OCI-LY3 (cell line): Measurements from ENCODE around the gene HCAR3.
A peak's percentile ranks its signal among the peaks of the same experiment; 100 is the strongest.

Experiments used
- H2AFZ ChIP-seq: fragments of 200-600, 300-600 bp; shearing (Covaris generic); 2 replicates; pipeline ENCODE4 v1.6.0; 2014; ENCODE audit warnings: antibody characterized with exemption, low read depth, low read length
- H3K27ac ChIP-seq: fragments of 200-600, 300-600 bp; sonication (generic); 2 replicates; pipeline ENCODE4 v1.5.1; 2014; ENCODE audit warnings: mild to moderate bottlenecking, low read length, moderate library complexity, mixed read lengths
- H3K27me3 ChIP-seq: fragments of 200-600, 300-600 bp; sonication (generic); 2 replicates; pipeline ENCODE4 v1.6.1; 2014; ENCODE audit warnings: low read depth, low read length, mixed read lengths
- H3K36me3 ChIP-seq: fragments of 200-600, 300-600 bp; sonication (generic); replicated peaks from 2 replicates; pipeline ENCODE3; 2014; ENCODE audit warnings: low read depth, low read length, mixed read lengths
- H3K4me1 ChIP-seq: fragments of 300-600, 200-600 bp; sonication (generic); 2 replicates; pipeline ENCODE4 v1.6.1; 2014; ENCODE audit warnings: low read length, mixed read lengths
- H3K4me2 ChIP-seq: fragments of 200-600, 300-600 bp; sonication (generic); 2 replicates; pipeline ENCODE4 v1.6.1; 2014; ENCODE audit warnings: low read length, mixed read lengths
- H3K4me3 ChIP-seq: fragments of 300-600, 200-600 bp; sonication (generic); 2 replicates; pipeline ENCODE4 v1.5.1; 2014; ENCODE audit warnings: antibody characterized with exemption, mild to moderate bottlenecking, low read length, moderate library complexity
- H3K79me2 ChIP-seq: fragments of 300-600, 200-600 bp; shearing (Covaris generic); 2 replicates; pipeline ENCODE4 v1.6.1; 2014; ENCODE audit warnings: mild to moderate bottlenecking, low read length, mixed read lengths
- H3K9ac ChIP-seq: fragments of 300-600, 200-600 bp; shearing (Covaris generic); 2 replicates; pipeline ENCODE4 v1.6.0; 2014; ENCODE audit warnings: mild to moderate bottlenecking, low read length, moderate library complexity
- H3K9me3 ChIP-seq: fragments of 200-600, 300-600 bp; shearing (Covaris generic); 2 replicates; pipeline ENCODE4 v1.6.1; 2014; ENCODE audit warnings: low read length, mixed read lengths; ENCODE audit not compliant: insufficient read depth
- H4K20me1 ChIP-seq: fragments of 200-600, 300-600 bp; sonication (generic); 2 replicates; pipeline ENCODE4 v1.6.1; 2016; ENCODE audit warnings: low read length, mixed read lengths; ENCODE audit not compliant: insufficient read depth
- EZH2phosphoT487 ChIP-seq: fragments of 200-600 bp; shearing (Covaris generic); IDR thresholded peaks from 2 replicates; pipeline ENCODE4 v1.6.1; 2018; ENCODE audit warnings: antibody characterized with exemption, mixed run types, low read depth
- TF ChIP-seq, protein P1 (sequence below): fragments of 200-600, 300-600 bp; sonication (generic); IDR thresholded peaks from 2 replicates; pipeline ENCODE4 v1.5.1; 2014; ENCODE audit warnings: antibody characterized with exemption, low read length, low read depth

The HCAR3 gene

DNA sequence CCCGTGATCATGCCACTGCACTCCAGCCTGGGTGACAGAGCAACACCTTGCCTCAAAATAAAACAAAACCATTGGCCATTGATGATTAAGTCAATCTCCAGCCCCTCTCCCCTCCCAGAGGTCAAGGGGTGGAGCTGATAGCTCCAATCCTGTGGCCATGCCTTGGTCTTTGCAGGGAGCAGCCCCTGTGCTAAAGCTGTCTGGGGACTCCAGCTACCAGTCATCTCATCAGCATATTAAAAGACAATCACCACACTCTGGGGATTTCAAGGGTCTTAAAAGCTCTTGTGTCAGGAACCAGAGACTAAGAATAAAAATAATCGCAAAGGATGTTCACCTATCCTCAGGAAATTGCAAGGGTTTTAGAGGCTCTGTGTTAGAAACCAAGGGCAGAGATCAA, 44.1 kb downstream of the HCAR3 start:
- no peaks in the 10 kb centered on the region for H3K36me3 ChIP-seq
- H3K4me1 ChIP-seq, result peaks cover 8% of the 10 kb centered on the region
- no peak overlapping the region for H3K4me3 ChIP-seq
- H3K79me2 ChIP-seq, result no peaks in the 10 kb centered on the region
- no peak overlapping the region for H3K9ac ChIP-seq
- no peak overlapping the region for H2AFZ ChIP-seq
- peak overlapping the region; percentile 29 for H3K4me2 ChIP-seq
- H3K27ac ChIP-seq, result no peak overlapping the region
- no peaks in the 10 kb centered on the region for H3K9me3 ChIP-seq
- no peaks in the 10 kb centered on the region for H3K27me3 ChIP-seq
- no peaks in the 10 kb centered on the region for H4K20me1 ChIP-seq
- TF ChIP-seq, protein P1, sequence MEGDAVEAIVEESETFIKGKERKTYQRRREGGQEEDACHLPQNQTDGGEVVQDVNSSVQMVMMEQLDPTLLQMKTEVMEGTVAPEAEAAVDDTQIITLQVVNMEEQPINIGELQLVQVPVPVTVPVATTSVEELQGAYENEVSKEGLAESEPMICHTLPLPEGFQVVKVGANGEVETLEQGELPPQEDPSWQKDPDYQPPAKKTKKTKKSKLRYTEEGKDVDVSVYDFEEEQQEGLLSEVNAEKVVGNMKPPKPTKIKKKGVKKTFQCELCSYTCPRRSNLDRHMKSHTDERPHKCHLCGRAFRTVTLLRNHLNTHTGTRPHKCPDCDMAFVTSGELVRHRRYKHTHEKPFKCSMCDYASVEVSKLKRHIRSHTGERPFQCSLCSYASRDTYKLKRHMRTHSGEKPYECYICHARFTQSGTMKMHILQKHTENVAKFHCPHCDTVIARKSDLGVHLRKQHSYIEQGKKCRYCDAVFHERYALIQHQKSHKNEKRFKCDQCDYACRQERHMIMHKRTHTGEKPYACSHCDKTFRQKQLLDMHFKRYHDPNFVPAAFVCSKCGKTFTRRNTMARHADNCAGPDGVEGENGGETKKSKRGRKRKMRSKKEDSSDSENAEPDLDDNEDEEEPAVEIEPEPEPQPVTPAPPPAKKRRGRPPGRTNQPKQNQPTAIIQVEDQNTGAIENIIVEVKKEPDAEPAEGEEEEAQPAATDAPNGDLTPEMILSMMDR, result no peak
- no peak for TF ChIP-seq EZH2phosphoT487

GRCh38 chr12:122669397-122670070, 47.1 kb downstream of the HCAR3 start:
- no peak for TF ChIP-seq EZH2phosphoT487
- TF ChIP-seq, protein P1, result no peak
- H3K27me3 ChIP-seq, result no peaks in the 10 kb centered on the region
- peaks cover 8% of the 10 kb centered on the region for H3K4me1 ChIP-seq
- no peak overlapping the region for H2AFZ ChIP-seq
- no peak overlapping the region for H3K4me3 ChIP-seq
- no peak overlapping the region for H3K9ac ChIP-seq
- H3K36me3 ChIP-seq, result no peaks in the 10 kb centered on the region
- no peak overlapping the region for H3K27ac ChIP-seq
- no peaks in the 10 kb centered on the region for H3K79me2 ChIP-seq
- no peaks in the 10 kb centered on the region for H4K20me1 ChIP-seq
- H3K4me2 ChIP-seq, result no peak overlapping the region
- no peaks in the 10 kb centered on the region for H3K9me3 ChIP-seq

GRCh38 chr12:122668268-122668667, 48.3 kb downstream of the HCAR3 start:
- H3K79me2 ChIP-seq, result no peaks in the 10 kb centered on the region
- no peaks in the 10 kb centered on the region for H3K9me3 ChIP-seq
- no peaks in the 10 kb centered on the region for H3K27me3 ChIP-seq
- H2AFZ ChIP-seq, result no peak overlapping the region
- peaks cover 8% of the 10 kb centered on the region for H3K4me1 ChIP-seq
- H3K4me3 ChIP-seq, result no peak overlapping the region
- H3K27ac ChIP-seq, result no peak overlapping the region
- no peaks in the 10 kb centered on the region for H4K20me1 ChIP-seq
- TF ChIP-seq, protein P1, result no peak
- no peak for TF ChIP-seq EZH2phosphoT487
- H3K36me3 ChIP-seq, result no peaks in the 10 kb centered on the region
- H3K9ac ChIP-seq, result no peak overlapping the region
- H3K4me2 ChIP-seq, result no peak overlapping the region

GRCh38 chr12:122665759-122666158, 50.9 kb downstream of the HCAR3 start:
- Histone ChIP-seq H3K27ac (no peak overlapping the region), H3K9me3 (no peaks in the 10 kb centered on the region), H3K4me3 (no peak overlapping the region), H4K20me1 (no peaks in the 10 kb centered on the region), H3K79me2 (no peaks in the 10 kb centered on the region), H3K4me2 (no peak overlapping the region), H3K36me3 (no peaks in the 10 kb centered on the region), H2AFZ (no peak overlapping the region), H3K27me3 (no peaks in the 10 kb centered on the region), H3K9ac (no peak overlapping the region), H3K4me1 (no peaks in the 10 kb centered on the region)
- TF ChIP-seq, protein P1, result no peak
- TF ChIP-seq EZH2phosphoT487, result no peak
